A549 (cell line): Measurements from ENCODE around the gene ZNF750. TPM values are rescaled to one million over a fixed set of nuclear protein-coding genes. Genes with fewer than 3 reads are reported as not detected.

Source experiments
- ATAC-seq, 2 experiments: fragments of 200-7000 bp in 1 of 2; fragments of >200 bp in 1 of 2; cut with Nextera tagmentation in 1 of 2; cut with Tn5 transposase in 1 of 2; 3 replicates each; pipeline versions ENCODE4 v1.8.0 to v1.9.1; 2018 to 2020; ENCODE audit warnings: mild to moderate bottlenecking in 1 of 2, moderate library complexity in 1 of 2
- CTCF ChIA-PET: fragments of 300-600 bp; sonication (Branson Sonifier 250); formaldehyde crosslinking; extraction: SDS; loops from one replicate; lab custom pipeline; 2021; ENCODE audit warnings: antibody characterized with exemption, inconsistent platforms; lab: Yijun Ruan, JAX
- POLR2A ChIA-PET: fragments of 350-600 bp; formaldehyde crosslinking; extraction: SDS; loops from one replicate; lab custom pipeline; 2021; ENCODE audit warnings: antibody characterized with exemption, inconsistent platforms; lab: Yijun Ruan, JAX
- DNase-seq, 2 experiments: peaks; one replicate each; pipeline versions ENCODE4 v3.0.0 to v3.0.0-alpha.2; 2011 to 2016; ENCODE audit warnings: low read depth in 1 of 2, low spot score in 1 of 2
- FAIRE-seq: peaks from 2 replicates; lab custom pipeline; 2011; peaks lifted over from hg19 to GRCh38; lab: Jason Lieb, UNC
- H3K27ac ChIP-seq, 2 experiments: fragments of >200 bp; sonication (Bioruptor Twin); formaldehyde crosslinking; 3 replicates each; pipeline ENCODE4 v1.5.1; 2016 to 2017
- H3K4me1 ChIP-seq: fragments of >200 bp; sonication (Bioruptor Twin); formaldehyde crosslinking; 3 replicates; pipeline ENCODE4 v1.6.1; 2016
- H3K4me2 ChIP-seq: fragments of >200 bp; sonication (Bioruptor Twin); formaldehyde crosslinking; 3 replicates; pipeline ENCODE4 v1.6.1; 2016
- H3K4me3 ChIP-seq: fragments of >200 bp; sonication (Bioruptor Twin); formaldehyde crosslinking; 3 replicates; pipeline ENCODE4 v1.5.1; 2016
- H3K9me3 ChIP-seq: fragments of >200 bp; sonication (Bioruptor Twin); formaldehyde crosslinking; 3 replicates; pipeline ENCODE4 v1.6.1; 2016
- CBX2 ChIP-seq: fragments of 200-600 bp; sonication (generic); IDR thresholded peaks from 2 replicates; pipeline ENCODE4 v1.6.1; 2016; ENCODE audit warnings: low read depth, mild to moderate bottlenecking, borderline replicate concordance
- CHD4 ChIP-seq: fragments of 200-600 bp; sonication (generic); IDR thresholded peaks from 2 replicates; pipeline ENCODE4 v1.6.1; 2016; ENCODE audit warnings: antibody characterized with exemption, mild to moderate bottlenecking, borderline replicate concordance
- EHF ChIP-seq: fragments of 250-450 bp; sonication (Bioruptor Pico); IDR thresholded peaks from 2 replicates; pipeline ENCODE4 v1.5.0; 2020; ENCODE audit warnings: mild to moderate bottlenecking
- EHMT2 ChIP-seq: fragments of 200-600 bp; sonication (generic); IDR thresholded peaks from 2 replicates; pipeline ENCODE4 v1.6.1; 2016; ENCODE audit warnings: antibody characterized with exemption, low read depth, mild to moderate bottlenecking, moderate library complexity
- HDAC2 ChIP-seq: fragments of 200-600 bp; sonication (generic); IDR thresholded peaks from 2 replicates; pipeline ENCODE4 v1.6.1; 2016
- HES2 ChIP-seq: fragments of >200 bp; sonication (Bioruptor Twin); formaldehyde crosslinking; IDR thresholded peaks from 2 replicates; pipeline ENCODE4 v1.6.1; 2016
- HEYL ChIP-seq: fragments of 250-450 bp; sonication (Bioruptor Pico); IDR thresholded peaks from 2 replicates; pipeline ENCODE4 v1.8.0; 2021; ENCODE audit warnings: mild to moderate bottlenecking, moderate library complexity
- HMGXB4 ChIP-seq: fragments of 250-450 bp; sonication (Bioruptor Pico); IDR thresholded peaks from 2 replicates; pipeline ENCODE4 v1.5.0; 2021; ENCODE audit warnings: mild to moderate bottlenecking, moderate library complexity, borderline replicate concordance
- HOXA7 ChIP-seq: fragments of 250-450 bp; sonication (Bioruptor Pico); IDR thresholded peaks from 2 replicates; pipeline ENCODE4 v1.5.0; 2020; ENCODE audit warnings: mild to moderate bottlenecking, moderate library complexity
- JUNB ChIP-seq: fragments of >200 bp; sonication (Bioruptor Twin); formaldehyde crosslinking; IDR thresholded peaks from 2 replicates; pipeline ENCODE4 v1.6.1; 2016
- MAFK ChIP-seq: fragments of 450-650 bp; IDR thresholded peaks from 2 replicates; pipeline ENCODE4 v1.6.1; 2014; ENCODE audit not compliant: partially characterized antibody
- MAX ChIP-seq: IDR thresholded peaks from 2 replicates; pipeline ENCODE4 v1.6.1; 2012
- MAZ ChIP-seq: fragments of 150-350 bp; IDR thresholded peaks from 2 replicates; pipeline ENCODE4 v1.6.1; 2014; ENCODE audit warnings: antibody characterized with exemption, low read depth, low read length, borderline replicate concordance
- ZFP36 ChIP-seq: fragments of 450-650 bp; IDR thresholded peaks from 2 replicates; pipeline ENCODE4 v1.6.1; 2014; ENCODE audit warnings: borderline replicate concordance; ENCODE audit not compliant: partially characterized antibody
- ZNF302 ChIP-seq: fragments of 250-450 bp; sonication (Bioruptor Pico); IDR thresholded peaks from 2 replicates; pipeline ENCODE4 v1.9.0; 2021; ENCODE audit warnings: inconsistent platforms, mild to moderate bottlenecking, moderate library complexity
- ZSCAN20 ChIP-seq: fragments of 250-450 bp; sonication (Bioruptor Pico); IDR thresholded peaks from 2 replicates; pipeline ENCODE4 v1.8.0; 2022; ENCODE audit warnings: mild to moderate bottlenecking, moderate library complexity
- WGBS: methylation state at CpG from one replicate; pipeline ENCODE4 v1.1.6; 2017; ENCODE audit errors: missing lambda C conversion rate; 5-methylcytosine and 5-hydroxymethylcytosine counted together
- polyA plus RNA-seq, 4 experiments: library from polyadenylated mRNA; depleted of rRNA in 3 of 4; stranded (reverse); fragments of >200 nt; fragmentation: RNase III in 1 of 4; extraction: RNeasy Plus Mini Kit Qiagen cat#74134 plus additional on column Dnase treatment in 1 of 4; gene quantifications; 2 replicates in 3 of 4; 3 replicates in 1 of 4; pipeline ENCODE4 v1.2.3, GENCODE V29; 2011 to 2017
- TF ChIP-seq, protein P1 (sequence below): fragments of 200-600 bp; sonication (generic); IDR thresholded peaks from 2 replicates; pipeline ENCODE4 v1.6.1; 2016; ENCODE audit warnings: antibody characterized with exemption, mild to moderate bottlenecking, moderate library complexity
- TF ChIP-seq, protein P2 (sequence below): IDR thresholded peaks from 2 replicates; pipeline ENCODE4 v1.6.1; 2012

ZNF750 gene
- polyA plus RNA-seq, 2 of the 4 experiments (the other 2 are of a cell fraction) = not detected

GRCh38 chr17:82887255-82888164, 47.7 kb upstream of the ZNF750 start (continued):
- TF ChIP-seq CBX2 (no peak), CHD4 (no peak), ZSCAN20 (CRISPR knock-in tag) (no peak), HES2 (no peak)

- ChIA-PET POLR2A (no interaction called here), CTCF (interaction anchor here (0.5 to 2.0 kb wide), 8 partner anchors 12 to 110 kb away, joined by 3 to 7 read pairs (median 3); no protein-coding TSS in a partner anchor)
- WGBS = 86% methylated on average over 5 of the region's 5 CpGs
- DNase-seq = no peak
- no peak; a peak in 1 of 6 replicates for ATAC-seq
- Histone ChIP-seq H3K4me1 (no peaks in the 10 kb centered on the region), H3K4me3 (no peak overlapping the region), H3K9me3 (no peaks in the 10 kb centered on the region), H3K27ac (no peak overlapping the region), H3K4me2 (no peak overlapping the region)
- TF ChIP-seq MAX = no peak
- TF ChIP-seq EHF = no peak
- TF ChIP-seq MAZ = no peak
- TF ChIP-seq HMGXB4 (CRISPR knock-in tag) = no peak
- no peak for TF ChIP-seq MAFK
- no peak for TF ChIP-seq HEYL (CRISPR knock-in tag)
- TF ChIP-seq ZNF302 (CRISPR knock-in tag) = no peak
- TF ChIP-seq, protein P1, sequence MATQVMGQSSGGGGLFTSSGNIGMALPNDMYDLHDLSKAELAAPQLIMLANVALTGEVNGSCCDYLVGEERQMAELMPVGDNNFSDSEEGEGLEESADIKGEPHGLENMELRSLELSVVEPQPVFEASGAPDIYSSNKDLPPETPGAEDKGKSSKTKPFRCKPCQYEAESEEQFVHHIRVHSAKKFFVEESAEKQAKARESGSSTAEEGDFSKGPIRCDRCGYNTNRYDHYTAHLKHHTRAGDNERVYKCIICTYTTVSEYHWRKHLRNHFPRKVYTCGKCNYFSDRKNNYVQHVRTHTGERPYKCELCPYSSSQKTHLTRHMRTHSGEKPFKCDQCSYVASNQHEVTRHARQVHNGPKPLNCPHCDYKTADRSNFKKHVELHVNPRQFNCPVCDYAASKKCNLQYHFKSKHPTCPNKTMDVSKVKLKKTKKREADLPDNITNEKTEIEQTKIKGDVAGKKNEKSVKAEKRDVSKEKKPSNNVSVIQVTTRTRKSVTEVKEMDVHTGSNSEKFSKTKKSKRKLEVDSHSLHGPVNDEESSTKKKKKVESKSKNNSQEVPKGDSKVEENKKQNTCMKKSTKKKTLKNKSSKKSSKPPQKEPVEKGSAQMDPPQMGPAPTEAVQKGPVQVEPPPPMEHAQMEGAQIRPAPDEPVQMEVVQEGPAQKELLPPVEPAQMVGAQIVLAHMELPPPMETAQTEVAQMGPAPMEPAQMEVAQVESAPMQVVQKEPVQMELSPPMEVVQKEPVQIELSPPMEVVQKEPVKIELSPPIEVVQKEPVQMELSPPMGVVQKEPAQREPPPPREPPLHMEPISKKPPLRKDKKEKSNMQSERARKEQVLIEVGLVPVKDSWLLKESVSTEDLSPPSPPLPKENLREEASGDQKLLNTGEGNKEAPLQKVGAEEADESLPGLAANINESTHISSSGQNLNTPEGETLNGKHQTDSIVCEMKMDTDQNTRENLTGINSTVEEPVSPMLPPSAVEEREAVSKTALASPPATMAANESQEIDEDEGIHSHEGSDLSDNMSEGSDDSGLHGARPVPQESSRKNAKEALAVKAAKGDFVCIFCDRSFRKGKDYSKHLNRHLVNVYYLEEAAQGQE = no peak
- TF ChIP-seq, protein P2, sequence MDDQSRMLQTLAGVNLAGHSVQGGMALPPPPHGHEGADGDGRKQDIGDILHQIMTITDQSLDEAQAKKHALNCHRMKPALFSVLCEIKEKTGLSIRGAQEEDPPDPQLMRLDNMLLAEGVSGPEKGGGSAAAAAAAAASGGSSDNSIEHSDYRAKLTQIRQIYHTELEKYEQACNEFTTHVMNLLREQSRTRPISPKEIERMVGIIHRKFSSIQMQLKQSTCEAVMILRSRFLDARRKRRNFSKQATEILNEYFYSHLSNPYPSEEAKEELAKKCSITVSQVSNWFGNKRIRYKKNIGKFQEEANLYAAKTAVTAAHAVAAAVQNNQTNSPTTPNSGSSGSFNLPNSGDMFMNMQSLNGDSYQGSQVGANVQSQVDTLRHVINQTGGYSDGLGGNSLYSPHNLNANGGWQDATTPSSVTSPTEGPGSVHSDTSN = no peak
- no peak for TF ChIP-seq HDAC2
- TF ChIP-seq EHMT2 = no peak
- no peak for TF ChIP-seq HOXA7 (CRISPR knock-in tag)
- no peak for TF ChIP-seq JUNB
- no peak for TF ChIP-seq ZFP36
- FAIRE-seq = no peak
Observed at GRCh38 chr17:82884970-82885353, 45.1 kb upstream of the ZNF750 start.
